T-helper 2 cell treated with Interferon-gamma antibody and Interleukin-4, amounts not matched to agents 100 ng/mL and 5 ng/mL, for 36 hours (primary cell): Measurements from ENCODE around the gene LRRC18. TPM values are rescaled to one million over a fixed set of nuclear protein-coding genes. Genes with fewer than 3 reads are reported as not detected.

Experiments
- intact Hi-C: fragments of 100-400 bp; cut with micrococcal nuclease; formaldehyde crosslinking; loops from one replicate; pipeline ENCODE4 v1.15.1; 2023
- total RNA-seq: library from RNA; stranded (reverse); gene quantifications from 2 replicates; pipeline ENCODE4 v1.2.3, GENCODE V29; 2022

Gene LRRC18
- total RNA-seq, result not detected in 2 replicates

GRCh38 chr10:48939790-48940325 is at the start of gene LRRC18:
TSS of gene LRRC18 (minus strand) at chr10:48939840. CDS start at chr10:48914155, 25,685 bp downstream.
- intact Hi-C loops, result no loop called here

DNA sequence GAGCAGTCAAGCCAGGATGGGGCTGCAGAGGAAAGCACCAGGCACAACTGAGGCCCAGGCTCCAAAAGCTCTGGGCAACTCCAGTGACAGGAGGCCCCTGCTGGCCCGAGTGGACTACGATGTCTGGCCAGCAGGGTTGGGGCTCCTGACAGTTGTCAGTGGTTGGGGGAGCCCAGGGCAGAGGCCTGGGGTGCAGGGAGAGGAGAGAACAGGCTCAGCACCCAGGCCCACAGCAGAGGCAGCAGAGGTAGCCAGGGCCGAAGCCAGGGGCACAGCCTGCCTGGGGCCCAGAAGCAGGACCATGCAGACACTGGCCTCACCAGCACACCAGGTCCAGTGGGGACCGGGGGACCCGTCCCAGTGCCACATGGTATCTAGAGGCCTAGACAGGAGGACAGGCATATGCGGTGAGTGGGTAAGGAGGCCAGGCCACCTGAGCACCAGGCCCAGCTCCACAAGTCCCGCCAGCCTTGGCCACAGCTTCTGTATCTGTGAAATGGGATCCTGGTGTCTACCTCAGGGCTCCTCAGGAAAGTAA is 46.0 kb upstream of the LRRC18 start:
- intact Hi-C loops, result no loop called here

DNA sequence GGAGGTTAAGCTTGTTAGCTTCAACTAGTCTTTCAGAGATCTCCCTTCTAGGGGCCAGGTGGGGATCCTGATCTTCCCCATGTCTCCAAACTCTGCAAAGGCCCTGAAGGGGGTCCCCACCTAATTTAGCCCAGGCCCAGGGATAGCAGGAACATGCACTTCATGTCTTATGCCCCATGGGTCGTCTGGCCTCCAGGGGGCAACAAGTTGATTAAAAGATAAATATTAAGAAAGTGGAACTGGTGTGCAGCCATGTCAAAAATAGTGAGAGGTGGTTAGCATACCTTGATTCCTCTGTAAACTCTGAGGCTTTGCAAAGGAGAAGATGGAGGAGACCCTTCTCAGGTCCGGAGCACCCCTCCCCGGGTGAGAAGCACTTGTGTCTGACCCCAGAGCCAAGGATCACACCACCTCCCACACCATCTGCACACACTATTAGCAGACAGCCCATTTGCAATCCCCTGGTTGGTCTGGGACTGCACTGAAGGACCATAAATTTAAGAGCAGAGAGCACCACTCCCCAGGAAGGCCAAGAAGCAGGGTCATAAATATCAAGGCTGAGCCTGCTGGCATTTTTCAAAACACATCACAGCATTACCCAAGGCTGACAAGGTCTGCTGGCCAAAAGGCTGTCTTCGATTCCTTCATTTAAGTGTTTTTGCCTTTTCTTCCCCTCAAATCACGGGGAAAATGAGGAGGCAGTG is 44.2 kb upstream of the LRRC18 start:
- intact Hi-C loops, result loop anchor here (5.0 kb wide), 1 partner anchor 424 kb away; no protein-coding TSS in a partner anchor

DNA sequence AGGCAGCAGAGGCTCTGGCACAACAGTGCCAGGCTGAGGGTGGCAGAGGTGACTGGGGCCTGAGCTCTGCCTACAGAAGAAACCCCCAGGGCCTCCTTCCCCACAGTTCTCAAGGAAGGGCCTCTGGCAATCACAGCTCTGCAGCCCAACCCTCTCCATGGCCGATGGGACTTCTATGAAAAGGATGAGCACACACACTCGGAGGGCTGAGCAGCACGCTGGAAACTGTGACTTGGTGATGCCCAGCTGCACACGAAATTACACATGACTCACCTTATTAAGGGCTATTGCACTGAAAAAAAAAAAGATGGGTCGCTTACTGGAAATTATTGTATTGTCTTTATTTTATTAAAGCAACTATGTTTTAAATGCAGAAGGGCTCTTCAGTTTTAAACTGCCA is 42.9 kb upstream of the LRRC18 start:
- intact Hi-C loops, result loop anchor here (5.0 kb wide), 1 partner anchor 425 kb away; no protein-coding TSS in a partner anchor

DNA sequence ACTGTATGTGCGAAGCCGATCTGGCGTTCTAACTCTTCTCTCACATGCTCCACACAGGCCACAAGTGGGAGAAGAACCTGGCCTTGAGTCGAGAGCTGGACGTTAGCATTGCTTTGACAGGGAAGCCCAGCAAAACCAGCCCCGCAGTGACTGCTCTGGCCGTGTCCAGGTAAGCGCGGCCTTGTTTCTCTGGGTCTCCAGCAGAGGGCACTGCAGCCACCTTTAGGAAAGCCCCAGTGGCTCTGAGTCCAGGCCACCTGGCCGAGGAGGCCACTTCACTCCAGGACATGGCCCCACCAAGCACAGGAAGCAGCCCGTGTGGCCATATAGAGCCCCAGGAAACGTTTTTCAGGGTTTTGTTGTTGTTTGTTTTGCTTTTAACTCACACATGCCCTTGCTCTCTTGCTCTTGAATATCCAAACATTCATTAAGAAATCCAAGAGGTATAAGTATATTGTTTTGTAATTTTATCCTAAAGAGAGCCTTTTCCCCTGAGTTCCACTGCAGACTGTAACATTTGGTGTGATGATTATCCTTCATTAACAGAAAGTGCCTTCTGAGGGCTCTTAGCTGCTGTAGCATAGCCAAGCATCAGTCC is 41.8 kb upstream of the LRRC18 start:
- intact Hi-C loops, result loop anchor here (2.0 to 5.0 kb wide), 3 partner anchors 323 to 537 kb away; no protein-coding TSS in a partner anchor

DNA sequence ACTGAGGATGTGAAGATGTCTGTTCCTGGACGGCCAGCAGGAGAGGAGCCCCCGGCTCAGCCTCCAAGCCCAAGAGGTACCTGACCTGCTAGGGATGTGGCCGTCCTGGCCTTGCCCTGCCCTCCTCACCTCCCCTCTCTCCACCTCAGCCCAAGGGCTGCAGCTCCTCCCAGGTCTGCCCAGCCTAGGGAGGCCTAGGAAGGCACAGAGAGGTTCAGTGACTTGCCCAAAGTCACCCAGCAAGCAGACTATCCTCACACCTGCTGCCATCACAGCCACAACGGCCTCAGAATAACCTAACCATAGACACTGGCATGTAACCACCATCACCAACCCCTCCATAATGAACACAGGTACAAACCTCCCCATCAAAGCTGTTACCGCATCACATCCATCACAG is 38.7 kb upstream of the LRRC18 start:
- intact Hi-C loops, result no loop called here

DNA sequence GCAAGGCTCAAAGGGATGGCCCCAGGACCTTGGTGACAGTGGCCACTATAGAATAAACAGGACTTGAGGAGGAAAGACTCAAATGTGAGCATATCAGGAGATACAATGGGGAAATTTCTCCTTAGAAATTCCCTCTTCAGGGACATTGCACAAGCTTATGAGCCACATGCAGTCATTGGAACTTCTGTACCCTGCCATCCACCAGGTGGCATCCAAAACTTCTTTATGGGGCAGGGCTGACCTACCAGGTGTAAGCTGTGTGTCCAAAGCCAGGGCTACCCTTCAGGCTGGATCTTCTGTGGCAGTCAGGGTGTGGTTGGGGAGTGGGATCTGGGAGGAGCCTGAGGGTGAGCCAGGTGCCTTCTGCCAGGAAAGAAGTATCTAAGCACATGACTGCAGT is 36.6 kb upstream of the LRRC18 start:
- intact Hi-C loops, result no loop called here

GRCh38 chr10:48974510-48975156 is 35.0 kb upstream of the LRRC18 start:
- intact Hi-C loops, result no loop called here

- intact Hi-C loops, result no loop called here
Observed at GRCh38 chr10:48973065-48973464, 33.4 kb upstream of the LRRC18 start.

GRCh38 chr10:48970654-48971053 is 31.0 kb upstream of the LRRC18 start:
- intact Hi-C loops, result no loop called here

DNA sequence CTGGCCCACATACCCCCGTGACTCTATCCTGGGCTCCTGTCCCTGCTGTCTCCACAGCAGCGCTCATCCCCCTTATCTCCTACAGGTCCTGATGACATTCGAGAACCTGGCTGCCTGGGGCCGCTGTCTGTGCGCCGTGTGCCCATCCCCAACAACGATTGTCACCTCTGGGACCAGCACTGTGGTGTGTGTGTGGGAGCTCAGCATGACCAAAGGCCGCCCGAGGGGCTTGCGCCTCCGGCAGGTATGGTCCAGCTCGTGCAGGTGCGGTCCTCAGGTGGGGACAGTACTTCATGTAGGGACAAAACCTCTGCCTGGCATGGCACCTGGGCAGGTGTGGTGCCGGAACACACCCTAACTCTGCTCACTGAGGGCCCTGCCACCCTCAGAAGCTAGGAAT is 30.4 kb upstream of the LRRC18 start:
- intact Hi-C loops, result no loop called here

DNA sequence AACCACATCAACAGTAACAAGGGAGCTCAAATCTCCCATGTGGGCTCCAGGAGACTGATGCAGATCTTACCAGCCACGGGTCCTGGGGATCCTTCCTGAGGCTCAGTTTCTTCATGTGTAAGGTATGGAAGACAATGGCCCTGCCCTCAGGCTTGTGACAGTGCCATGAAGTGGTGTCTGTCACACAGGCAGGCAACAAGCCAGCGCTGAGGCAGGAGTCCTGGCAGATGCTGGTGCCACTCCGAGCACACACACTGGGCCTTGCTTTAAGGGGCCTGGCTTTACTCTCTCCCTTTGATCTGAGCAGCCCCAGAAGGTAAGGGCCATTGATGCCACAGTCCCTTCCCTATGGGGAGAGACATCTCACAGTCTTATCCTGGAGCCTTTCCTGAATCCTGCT is 28.4 kb upstream of the LRRC18 start:
- intact Hi-C loops, result no loop called here

DNA sequence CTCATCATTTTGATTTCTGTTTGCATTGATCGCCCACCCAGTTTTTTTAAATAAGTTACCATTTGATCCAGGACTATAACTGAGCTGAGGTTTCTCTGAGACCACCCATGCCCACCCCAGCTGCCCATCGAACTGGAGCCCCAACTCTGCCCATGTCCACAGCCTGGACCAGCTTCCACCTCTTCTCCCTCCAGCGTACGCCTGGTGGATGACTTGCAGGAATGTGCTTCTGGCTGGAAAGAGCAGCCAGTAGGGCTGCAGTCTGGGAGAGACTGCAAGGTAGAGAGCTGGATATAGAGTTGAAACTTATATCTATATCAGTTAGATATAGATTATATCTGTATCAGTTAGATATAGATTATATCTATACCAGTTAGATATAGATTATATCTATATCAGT is 25.8 kb upstream of the LRRC18 start:
- intact Hi-C loops, result no loop called here

DNA sequence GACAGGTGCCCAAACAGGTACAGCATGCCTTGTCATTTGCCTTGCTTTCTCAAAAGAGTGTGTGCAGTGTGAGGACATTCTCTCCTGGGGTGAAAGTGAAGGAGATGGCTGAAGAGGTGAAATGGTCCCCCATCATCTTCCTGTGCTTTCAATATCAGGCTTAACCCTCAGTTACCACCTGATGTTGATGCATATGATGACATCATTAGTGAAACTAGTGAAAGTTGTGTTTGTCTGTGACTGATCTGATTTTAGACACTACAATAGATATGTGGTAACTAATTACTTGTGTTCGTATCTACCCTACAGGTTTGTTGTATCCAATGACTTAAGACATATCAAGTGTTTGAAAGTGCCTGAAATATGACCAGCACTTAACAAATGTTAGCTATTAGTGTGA is 24.4 kb upstream of the LRRC18 start:
- intact Hi-C loops, result no loop called here

DNA sequence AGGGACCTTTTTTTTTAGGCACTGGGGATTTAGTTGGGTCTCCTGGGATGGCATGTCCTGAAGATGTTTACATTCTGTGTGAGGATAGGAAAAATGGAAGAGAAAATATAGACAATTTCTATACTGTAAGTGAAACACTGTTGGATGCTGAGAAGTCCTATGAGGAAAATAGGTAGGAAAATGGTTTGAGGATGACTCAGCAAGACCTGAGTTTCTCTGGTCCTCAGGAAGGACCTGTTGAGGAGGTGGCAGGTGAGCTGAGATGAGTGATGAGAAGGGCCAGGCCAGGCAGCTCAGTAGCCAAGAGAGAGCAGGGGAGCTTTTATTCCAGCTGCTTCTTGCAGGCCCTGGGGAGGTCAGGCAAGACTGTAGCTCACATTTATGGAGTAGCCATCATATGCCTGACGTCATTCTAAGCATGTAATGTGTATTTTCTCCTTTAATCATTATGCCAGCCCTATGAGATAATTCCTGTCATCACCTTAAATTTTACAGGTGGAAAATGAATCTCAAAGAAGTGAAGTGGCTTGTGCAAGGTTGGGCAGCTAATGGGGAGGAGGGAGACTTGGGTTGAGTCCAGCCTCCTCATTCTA is 19.1 kb upstream of the LRRC18 start:
- intact Hi-C loops, result no loop called here

DNA sequence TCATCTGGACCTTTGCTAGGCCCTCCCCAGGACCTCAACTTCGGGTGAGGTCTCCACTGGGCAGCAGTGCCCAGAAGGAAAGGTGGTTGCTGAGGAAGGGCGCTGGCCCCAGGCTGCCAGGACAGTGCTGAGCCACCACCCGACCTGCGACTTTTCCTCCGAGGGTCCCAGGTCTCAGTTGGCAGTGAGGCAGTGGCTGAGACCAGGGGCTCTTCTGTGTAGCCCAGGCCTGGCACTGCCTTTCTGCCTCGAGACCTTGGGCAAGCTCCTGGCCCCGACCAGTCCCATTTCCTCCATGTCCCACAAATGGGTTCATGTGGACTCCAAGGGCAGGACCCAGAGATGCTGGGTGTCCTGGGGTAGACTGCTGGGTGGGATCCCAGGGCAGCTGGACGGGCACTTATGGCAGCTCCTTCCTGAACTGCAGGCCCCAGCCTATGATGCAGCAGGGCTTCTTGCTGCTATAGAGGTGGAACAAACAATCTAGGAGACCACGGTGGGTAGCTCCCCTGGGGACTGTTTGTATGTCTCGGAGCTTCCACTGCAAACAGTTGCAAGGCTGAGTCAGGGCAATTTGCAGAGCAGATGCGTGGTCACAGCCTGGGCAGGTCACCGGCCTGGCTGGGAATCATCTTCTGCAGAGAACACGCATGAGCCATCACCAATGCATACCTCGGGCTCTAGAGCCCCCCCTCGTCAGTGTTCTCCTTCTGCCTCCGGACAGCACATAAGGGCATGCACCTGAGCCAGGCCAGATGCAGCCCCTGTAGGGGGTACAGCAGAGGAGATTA is 17.9 kb upstream of the LRRC18 start:
- intact Hi-C loops, result no loop called here

DNA sequence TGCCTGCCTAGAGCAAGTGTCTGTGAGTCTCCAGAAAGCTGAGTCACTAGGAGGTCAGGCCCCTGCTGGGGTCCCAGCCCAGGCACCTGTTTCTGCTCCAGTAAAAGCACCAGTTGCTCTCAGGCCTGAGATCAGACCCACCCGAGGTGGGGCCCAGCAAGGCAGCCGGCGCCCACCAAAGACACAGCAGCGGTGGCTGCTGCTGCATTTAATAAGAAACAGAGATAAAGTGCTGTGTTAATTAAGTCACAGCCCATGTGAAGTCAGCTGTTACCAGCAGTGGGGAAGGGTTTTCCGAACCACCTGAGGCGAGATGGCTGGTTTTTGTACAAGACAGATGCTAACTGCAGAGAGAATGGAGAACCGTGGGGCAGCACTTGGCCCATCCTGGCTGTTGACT is 12.1 kb upstream of the LRRC18 start:
- intact Hi-C loops, result no loop called here

DNA sequence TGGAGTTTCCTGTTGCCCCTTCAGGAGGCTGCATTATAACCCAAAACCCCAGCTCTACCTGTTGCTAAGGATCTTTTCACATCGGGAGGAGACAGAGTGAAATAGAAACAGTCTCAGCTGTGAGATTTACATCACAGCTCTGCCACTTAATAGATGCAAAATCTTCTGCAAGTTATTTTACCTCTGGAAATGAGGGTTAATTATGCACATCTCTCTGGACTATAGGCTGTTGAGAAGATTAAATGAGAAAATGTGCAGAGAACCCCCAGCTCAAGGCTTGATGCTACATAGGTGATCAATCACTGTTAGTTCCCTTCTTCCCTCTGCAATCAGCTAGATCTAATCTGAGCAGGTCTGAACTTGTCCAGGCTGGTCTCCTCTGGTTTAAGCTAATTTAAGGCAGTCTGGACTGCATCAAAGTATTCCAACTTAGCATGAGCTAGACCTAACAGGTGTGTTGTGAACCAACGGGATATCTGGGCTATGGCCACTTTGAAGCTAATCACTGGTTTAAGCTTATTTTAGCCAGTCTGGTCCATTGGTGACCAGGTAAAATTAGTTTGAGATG is 8.9 kb upstream of the LRRC18 start:
- intact Hi-C loops, result no loop called here

GRCh38 chr10:48947690-48948469 is 8.2 kb upstream of the LRRC18 start:
- intact Hi-C loops, result no loop called here
